GM15510 (cell line): ENCODE results near the gene BECN2.

Experiments
- POLR2A ChIP-seq: IDR thresholded peaks from 3 replicates; pipeline ENCODE4 v1.6.1; 2011; ENCODE audit warnings: borderline replicate concordance; ENCODE audit not compliant: insufficient read length; ENCODE audit errors: extremely low read depth

The BECN2 gene

GRCh38 chr1:241957692-241958494 is at the start of gene BECN2:
Gene BECN2 (plus strand): TSS chr1:241957767. CDS start chr1:241957767, 0 bp downstream.
- no peak for TF ChIP-seq POLR2A

- TF ChIP-seq POLR2A: no peak
Measured at GRCh38 chr1:241916196-241916595, 41.4 kb upstream of the BECN2 start.

- no peak for TF ChIP-seq POLR2A
Measured at GRCh38 chr1:241917487-241917886, 40.1 kb upstream of the BECN2 start.

GRCh38 chr1:241918879-241919278 is 38.7 kb upstream of the BECN2 start:
- no peak for TF ChIP-seq POLR2A

- no peak for TF ChIP-seq POLR2A
Measured at GRCh38 chr1:241924080-241924808, 33.3 kb upstream of the BECN2 start.

GRCh38 chr1:241926141-241926540 is 31.4 kb upstream of the BECN2 start:
- no peak for TF ChIP-seq POLR2A

- no peak for TF ChIP-seq POLR2A
Measured at GRCh38 chr1:241927321-241927720, 30.2 kb upstream of the BECN2 start.

GRCh38 chr1:241932845-241933244 is 24.7 kb upstream of the BECN2 start:
- no peak for TF ChIP-seq POLR2A

- TF ChIP-seq POLR2A: no peak
Measured at GRCh38 chr1:241934201-241934848, 23.2 kb upstream of the BECN2 start.

- TF ChIP-seq POLR2A: no peak
Measured at GRCh38 chr1:241934866-241935265, 22.7 kb upstream of the BECN2 start.

GRCh38 chr1:241939798-241940197 is 17.8 kb upstream of the BECN2 start:
- TF ChIP-seq POLR2A: no peak

- no peak for TF ChIP-seq POLR2A
Measured at GRCh38 chr1:241942738-241943137, 14.8 kb upstream of the BECN2 start.

- no peak for TF ChIP-seq POLR2A
Measured at GRCh38 chr1:241944300-241944699, 13.3 kb upstream of the BECN2 start.

- TF ChIP-seq POLR2A: no peak
Measured at GRCh38 chr1:241947354-241947753, 10.2 kb upstream of the BECN2 start.

GRCh38 chr1:241950390-241950789 is 7.2 kb upstream of the BECN2 start:
- TF ChIP-seq POLR2A: no peak
